ENCODE results near the gene SHROOM4.

SHROOM4 gene, protein sequence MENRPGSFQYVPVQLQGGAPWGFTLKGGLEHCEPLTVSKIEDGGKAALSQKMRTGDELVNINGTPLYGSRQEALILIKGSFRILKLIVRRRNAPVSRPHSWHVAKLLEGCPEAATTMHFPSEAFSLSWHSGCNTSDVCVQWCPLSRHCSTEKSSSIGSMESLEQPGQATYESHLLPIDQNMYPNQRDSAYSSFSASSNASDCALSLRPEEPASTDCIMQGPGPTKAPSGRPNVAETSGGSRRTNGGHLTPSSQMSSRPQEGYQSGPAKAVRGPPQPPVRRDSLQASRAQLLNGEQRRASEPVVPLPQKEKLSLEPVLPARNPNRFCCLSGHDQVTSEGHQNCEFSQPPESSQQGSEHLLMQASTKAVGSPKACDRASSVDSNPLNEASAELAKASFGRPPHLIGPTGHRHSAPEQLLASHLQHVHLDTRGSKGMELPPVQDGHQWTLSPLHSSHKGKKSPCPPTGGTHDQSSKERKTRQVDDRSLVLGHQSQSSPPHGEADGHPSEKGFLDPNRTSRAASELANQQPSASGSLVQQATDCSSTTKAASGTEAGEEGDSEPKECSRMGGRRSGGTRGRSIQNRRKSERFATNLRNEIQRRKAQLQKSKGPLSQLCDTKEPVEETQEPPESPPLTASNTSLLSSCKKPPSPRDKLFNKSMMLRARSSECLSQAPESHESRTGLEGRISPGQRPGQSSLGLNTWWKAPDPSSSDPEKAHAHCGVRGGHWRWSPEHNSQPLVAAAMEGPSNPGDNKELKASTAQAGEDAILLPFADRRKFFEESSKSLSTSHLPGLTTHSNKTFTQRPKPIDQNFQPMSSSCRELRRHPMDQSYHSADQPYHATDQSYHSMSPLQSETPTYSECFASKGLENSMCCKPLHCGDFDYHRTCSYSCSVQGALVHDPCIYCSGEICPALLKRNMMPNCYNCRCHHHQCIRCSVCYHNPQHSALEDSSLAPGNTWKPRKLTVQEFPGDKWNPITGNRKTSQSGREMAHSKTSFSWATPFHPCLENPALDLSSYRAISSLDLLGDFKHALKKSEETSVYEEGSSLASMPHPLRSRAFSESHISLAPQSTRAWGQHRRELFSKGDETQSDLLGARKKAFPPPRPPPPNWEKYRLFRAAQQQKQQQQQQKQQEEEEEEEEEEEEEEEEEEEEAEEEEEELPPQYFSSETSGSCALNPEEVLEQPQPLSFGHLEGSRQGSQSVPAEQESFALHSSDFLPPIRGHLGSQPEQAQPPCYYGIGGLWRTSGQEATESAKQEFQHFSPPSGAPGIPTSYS (N-terminal part only)

DNA sequence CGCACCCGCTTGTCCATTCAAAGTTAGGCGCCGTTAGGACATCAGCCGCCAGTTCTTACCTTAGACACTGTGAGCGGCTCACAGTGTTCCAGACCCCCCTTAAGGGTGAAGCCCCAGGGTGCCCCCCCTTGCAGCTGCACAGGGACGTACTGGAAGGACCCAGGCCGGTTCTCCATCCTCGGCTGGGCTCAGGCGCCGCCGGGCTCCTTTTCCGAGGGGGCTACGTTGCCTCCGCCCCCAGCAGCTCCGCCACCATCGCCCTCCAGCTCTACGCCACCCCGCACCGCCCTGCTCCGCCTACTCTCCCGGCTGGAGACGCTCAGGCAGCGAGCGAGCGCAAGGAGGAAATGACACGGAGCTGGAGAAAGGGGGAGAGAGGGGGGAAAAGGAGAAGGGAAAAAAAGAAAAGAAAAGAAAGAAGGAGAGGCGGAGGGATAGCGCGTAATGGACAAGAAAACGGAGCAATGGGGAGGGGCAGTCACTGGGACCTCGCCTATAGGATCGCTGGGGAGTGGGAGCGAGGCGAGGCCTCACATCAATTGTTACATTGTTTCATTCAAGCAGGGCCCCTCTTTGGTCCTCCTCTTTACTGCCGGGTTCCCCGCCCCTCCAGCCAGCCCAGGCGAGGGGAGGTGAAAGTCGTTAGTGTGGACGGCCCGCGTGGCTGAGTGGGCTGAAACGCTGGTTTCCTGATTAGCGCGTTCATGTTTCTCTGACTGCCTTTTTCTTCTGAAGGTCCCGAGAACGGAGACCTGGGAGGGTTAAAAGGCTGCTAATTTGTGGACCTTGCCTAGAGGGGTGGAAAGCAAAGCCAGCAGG lies at the start of gene SHROOM4:
TSS of gene SHROOM4 (minus strand) at position 352 of the 819 bp plus-strand sequence. CDS start at position 176, 176 bp downstream.
- no peak within 1 kb of the TSS for H3K4me3 ChIP-seq (ENCODE audit: low read depth, low read length)
- TF ChIP-seq POLR2A (IDR thresholded peaks at IDR 0.05; ENCODE audit: extremely low read depth, insufficient read length) (no peak), MYC (IDR thresholded peaks at IDR 0.05; ENCODE audit: low read depth, low read length) (no peak)
- TF ChIP-seq, protein P1, sequence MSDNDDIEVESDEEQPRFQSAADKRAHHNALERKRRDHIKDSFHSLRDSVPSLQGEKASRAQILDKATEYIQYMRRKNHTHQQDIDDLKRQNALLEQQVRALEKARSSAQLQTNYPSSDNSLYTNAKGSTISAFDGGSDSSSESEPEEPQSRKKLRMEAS (IDR thresholded peaks at IDR 0.05; ENCODE audit: low read depth, low read length), result no peak
- TF ChIP-seq, protein P2, sequence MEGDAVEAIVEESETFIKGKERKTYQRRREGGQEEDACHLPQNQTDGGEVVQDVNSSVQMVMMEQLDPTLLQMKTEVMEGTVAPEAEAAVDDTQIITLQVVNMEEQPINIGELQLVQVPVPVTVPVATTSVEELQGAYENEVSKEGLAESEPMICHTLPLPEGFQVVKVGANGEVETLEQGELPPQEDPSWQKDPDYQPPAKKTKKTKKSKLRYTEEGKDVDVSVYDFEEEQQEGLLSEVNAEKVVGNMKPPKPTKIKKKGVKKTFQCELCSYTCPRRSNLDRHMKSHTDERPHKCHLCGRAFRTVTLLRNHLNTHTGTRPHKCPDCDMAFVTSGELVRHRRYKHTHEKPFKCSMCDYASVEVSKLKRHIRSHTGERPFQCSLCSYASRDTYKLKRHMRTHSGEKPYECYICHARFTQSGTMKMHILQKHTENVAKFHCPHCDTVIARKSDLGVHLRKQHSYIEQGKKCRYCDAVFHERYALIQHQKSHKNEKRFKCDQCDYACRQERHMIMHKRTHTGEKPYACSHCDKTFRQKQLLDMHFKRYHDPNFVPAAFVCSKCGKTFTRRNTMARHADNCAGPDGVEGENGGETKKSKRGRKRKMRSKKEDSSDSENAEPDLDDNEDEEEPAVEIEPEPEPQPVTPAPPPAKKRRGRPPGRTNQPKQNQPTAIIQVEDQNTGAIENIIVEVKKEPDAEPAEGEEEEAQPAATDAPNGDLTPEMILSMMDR (IDR thresholded peaks at IDR 0.05; ENCODE audit: low read depth, low read length), result no peak
- DNase-seq (ENCODE audit: low read depth), result no peak

DNA sequence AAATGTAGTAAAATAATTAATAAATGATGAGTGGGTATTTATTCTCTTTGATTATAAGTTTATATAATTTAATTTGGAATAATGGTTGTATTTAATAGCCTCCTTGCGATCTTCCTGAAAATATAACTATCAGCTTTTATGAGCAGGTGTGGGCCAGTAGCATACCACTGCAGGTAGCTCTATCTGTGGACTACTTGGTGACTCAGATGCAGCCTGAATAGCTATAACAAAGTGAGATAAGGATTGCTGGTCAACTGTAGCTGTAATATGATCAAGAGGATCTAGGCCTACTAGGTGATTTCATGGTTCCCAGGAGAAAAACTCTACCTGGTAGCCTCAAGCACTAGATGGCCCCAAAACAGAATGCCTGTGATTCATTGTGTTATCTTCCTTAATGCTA lies 49.5 kb upstream of the SHROOM4 start:
- no peak for DNase-seq (ENCODE audit: low read depth)
- no peak overlapping the region for H3K4me3 ChIP-seq (ENCODE audit: low read depth, low read length)
- TF ChIP-seq, protein P2 (IDR thresholded peaks at IDR 0.05; ENCODE audit: low read depth, low read length), result no peak
- TF ChIP-seq MYC (IDR thresholded peaks at IDR 0.05; ENCODE audit: low read depth, low read length) (no peak), POLR2A (IDR thresholded peaks at IDR 0.05; ENCODE audit: extremely low read depth, insufficient read length) (no peak)
- TF ChIP-seq, protein P1 (IDR thresholded peaks at IDR 0.05; ENCODE audit: low read depth, low read length), result no peak

DNA sequence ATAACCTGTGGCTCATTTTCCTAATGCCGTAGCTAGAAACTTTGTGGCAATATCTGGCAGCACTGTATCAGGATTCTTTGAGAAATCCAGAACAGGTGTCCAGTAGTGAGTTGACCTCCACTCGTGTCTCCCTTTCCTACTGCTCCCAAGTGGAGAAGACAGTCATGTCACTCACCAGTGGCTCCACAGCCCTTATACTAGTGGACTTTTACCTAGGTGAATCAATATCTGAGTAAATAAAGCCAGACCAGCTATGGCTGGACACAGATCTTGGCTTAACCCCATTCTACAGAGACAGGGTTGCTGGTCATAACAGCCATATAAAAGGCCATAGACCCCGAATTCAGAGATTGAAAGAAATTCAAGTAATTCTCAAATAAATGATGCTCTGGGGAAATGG lies 46.5 kb upstream of the SHROOM4 start:
- no peak for DNase-seq (ENCODE audit: low read depth)
- TF ChIP-seq, protein P1 (IDR thresholded peaks at IDR 0.05; ENCODE audit: low read depth, low read length), result no peak
- no peak for TF ChIP-seq POLR2A (IDR thresholded peaks at IDR 0.05; ENCODE audit: extremely low read depth, insufficient read length)
- TF ChIP-seq MYC (IDR thresholded peaks at IDR 0.05; ENCODE audit: low read depth, low read length), result no peak
- TF ChIP-seq, protein P2 (IDR thresholded peaks at IDR 0.05; ENCODE audit: low read depth, low read length), result no peak

DNA sequence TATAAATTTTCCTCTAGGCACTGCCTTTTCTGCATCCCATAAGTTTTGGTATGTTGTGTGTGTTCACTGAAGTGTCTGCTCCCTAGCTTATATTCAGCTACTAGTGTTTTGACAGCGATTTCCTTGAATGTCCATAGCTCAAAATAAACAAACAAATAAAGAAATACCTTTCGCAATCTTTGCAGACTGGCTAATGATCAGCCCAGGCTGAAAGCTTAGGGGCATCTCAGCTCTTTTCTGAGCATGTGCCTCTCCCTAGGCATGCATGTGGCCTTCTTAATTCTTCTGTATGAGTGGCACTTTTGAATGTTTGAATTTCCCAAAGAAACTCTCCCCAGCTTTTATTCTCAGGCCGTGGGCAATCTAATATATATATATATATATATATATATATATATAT lies 44.6 kb upstream of the SHROOM4 start:
- TF ChIP-seq MYC (IDR thresholded peaks at IDR 0.05; ENCODE audit: low read depth, low read length), result no peak
- no peak for TF ChIP-seq POLR2A (IDR thresholded peaks at IDR 0.05; ENCODE audit: extremely low read depth, insufficient read length)
- TF ChIP-seq, protein P2 (IDR thresholded peaks at IDR 0.05; ENCODE audit: low read depth, low read length), result no peak
- TF ChIP-seq, protein P1 (IDR thresholded peaks at IDR 0.05; ENCODE audit: low read depth, low read length), result no peak

More for the DNA sequence above, 46.5 kb upstream of the SHROOM4 start:
- H3K4me3 ChIP-seq (ENCODE audit: low read depth, low read length), result no peak overlapping the region

More for the DNA sequence above, 44.6 kb upstream of the SHROOM4 start:
- no peak for DNase-seq (ENCODE audit: low read depth)
- H3K4me3 ChIP-seq (ENCODE audit: low read depth, low read length), result no peak overlapping the region
